ENCODE data around the gene HORMAD2.
"Not testable (repeated sequence)": the region's sequence is repeated elsewhere in the genome, so short reads cannot be mapped to it uniquely, and the experiment has no call there.

Gene HORMAD2

GRCh38 chr22:30056015-30056414, 24.2 kb upstream of the HORMAD2 start:
- DNase-seq (ENCODE audit: low read depth): no peak

GRCh38 chr22:30057375-30057774, 22.9 kb upstream of the HORMAD2 start:
- DNase-seq (ENCODE audit: low read depth): no peak

DNA sequence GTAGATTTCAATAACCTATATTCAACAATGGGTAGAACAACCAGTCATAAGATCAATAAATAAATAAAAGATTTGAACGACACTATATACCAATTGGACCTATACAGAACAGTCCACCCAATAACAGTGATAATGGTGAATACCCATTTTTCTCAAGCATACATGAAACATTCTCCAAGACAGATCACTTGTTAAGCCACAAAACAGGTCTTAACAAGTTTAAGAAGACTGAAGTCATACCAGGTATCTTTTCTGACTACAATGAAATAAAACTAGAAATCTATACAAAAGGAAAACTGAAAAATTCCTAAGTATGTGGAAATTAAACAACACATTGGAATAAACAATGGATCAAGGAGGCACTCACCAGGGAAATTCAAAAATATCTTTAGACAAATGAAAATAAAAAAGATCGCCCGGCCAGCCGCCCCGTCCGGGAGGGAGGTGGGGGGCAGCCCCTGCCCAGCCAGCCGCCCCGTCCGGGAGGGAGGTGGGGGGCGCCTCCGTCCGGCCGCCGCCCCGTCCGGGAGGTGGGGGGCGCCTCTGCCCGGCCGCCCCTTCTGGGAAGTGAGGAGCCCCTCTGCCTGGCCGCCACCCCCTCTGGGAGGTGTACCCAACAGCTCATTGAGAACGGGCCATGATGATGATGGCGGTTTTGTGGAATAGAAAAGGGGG, 20.8 kb upstream of the HORMAD2 start:
- DNase-seq (ENCODE audit: low read depth): not testable (repeated sequence)

DNA sequence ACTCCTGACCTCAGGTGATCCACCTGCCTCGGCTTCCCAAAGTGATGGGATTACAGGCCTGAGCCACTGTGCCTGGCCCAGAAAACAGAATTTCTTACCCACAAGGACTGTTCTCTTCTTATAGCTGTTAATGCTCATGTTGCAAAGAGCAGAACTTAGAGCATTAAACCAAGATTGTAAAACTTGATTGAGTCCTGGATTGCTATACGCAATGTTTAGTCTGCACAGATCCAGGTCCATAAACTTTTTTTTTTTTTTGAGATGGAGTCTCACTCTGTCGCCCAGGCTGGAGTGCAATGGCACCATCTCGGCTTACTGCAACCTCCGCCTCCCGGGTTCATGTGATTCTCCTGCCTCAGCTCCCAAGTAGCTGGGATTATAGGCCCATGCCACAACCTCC, 19.2 kb upstream of the HORMAD2 start:
- not testable (repeated sequence) for DNase-seq (ENCODE audit: low read depth)

- DNase-seq (ENCODE audit: low read depth): no peak
Measured at GRCh38 chr22:30062259-30062658, 18.0 kb upstream of the HORMAD2 start.

DNA sequence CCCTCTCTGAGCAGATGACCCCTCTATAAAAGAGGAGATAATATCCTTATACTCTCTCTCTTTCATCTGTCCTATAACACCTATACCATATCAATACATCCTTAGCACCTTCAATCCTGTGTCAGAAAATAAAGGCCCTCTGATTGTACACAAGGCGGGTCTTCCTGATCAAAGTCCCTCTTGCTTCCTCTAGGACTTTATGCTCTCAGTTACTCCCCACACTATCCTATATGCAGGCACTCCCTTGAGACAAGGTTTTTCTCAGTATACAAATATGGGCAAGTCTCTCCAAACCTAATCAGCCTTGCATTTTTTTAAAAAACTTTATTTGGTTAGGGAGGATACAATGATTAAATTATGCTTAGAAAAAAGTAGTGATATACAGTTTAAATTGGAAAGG, 17.3 kb upstream of the HORMAD2 start:
- no peak for DNase-seq (ENCODE audit: low read depth)

DNA sequence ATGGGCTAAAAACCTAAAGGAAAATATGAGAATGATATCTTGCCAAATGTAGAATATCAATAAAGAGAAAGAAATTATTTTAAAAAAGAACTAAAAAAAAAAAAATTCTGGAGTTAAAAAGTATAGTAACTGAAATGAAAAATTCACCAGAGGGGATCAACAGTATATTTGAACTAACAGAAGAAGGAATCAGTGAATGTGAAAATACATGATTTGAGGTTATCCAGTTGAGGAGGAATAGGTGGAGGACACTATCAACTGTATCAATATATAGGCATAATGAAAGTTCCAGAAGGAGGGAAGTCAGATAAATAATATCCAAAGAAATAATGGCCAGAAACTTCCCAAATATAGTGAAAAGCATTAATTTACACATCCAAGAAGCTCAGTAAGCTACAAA, 16.1 kb upstream of the HORMAD2 start:
- DNase-seq (ENCODE audit: low read depth): no peak

DNA sequence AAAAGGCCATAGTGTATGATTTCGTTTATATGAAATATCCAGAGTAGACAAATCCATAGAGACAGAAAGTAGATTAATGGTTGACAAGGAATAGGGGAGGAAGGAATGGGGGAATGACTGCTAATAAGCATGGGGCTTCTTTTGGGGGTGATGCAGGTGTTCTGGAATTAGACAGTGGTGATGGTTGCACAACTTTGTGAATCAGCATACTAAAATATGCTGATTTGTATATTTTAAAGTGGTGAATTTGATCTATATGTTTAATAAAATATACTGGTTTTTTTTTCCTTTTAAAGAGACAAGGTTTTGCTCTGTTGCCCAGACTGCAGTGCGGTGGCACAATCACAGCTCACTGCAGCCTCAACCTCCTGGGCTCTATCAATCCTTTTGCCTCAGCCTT, 6.5 kb upstream of the HORMAD2 start:
- DNase-seq (ENCODE audit: low read depth): no peak

DNA sequence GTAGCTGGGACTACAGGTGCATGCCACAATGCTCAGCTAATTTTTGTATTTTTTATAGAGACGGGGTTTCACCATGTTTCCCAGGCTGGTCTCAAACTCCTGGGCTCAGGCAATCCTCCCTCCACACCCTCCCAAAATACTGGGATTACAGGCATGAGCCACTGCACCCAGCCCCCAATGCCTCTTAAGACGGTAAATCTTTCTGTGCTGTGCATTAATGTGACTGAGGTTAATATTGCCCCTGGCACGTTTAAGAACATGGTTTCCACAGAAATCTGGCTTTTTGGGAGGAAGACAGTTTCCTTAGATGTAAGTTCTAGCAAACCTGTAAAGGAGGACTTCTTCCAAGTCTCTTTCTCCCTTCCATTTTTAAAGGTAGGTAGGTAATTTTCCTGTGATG, 6.1 kb upstream of the HORMAD2 start:
- DNase-seq (ENCODE audit: low read depth): no peak

- DNase-seq (ENCODE audit: low read depth): no peak
Measured at GRCh38 chr22:30074994-30075393, 5.3 kb upstream of the HORMAD2 start.

DNA sequence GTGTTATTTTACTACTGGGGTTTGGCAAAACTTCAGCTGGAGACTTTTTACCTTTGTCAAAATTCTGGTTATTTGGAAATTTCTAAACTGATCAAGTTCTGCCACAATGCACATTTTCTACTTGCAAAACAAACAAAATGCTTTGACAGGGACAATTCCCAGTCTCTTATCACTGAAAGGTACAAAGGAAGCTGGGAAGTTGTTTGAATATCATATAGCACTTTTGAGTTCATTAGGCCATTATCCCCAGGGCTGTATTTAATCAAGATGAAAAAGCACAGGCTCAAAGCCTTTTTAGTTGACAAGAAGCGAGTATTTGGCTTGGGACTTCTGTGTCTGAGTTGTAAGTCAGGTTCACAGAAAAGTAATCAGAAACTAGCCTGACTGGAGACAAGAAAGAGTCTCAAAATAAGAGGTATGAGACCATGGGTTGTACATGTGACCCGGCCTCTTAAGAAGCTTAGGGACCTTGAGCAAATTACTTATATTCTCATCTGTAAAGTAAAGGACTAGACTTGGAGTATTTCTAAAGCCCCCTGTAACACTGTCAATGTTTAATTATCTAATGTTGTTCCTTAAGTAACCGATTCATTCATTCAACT, 2.9 kb upstream of the HORMAD2 start:
- DNase-seq (ENCODE audit: low read depth): no peak

GRCh38 chr22:30078320-30079311, 1.6 kb upstream of the HORMAD2 start:
- DNase-seq (ENCODE audit: low read depth): no peak

DNA sequence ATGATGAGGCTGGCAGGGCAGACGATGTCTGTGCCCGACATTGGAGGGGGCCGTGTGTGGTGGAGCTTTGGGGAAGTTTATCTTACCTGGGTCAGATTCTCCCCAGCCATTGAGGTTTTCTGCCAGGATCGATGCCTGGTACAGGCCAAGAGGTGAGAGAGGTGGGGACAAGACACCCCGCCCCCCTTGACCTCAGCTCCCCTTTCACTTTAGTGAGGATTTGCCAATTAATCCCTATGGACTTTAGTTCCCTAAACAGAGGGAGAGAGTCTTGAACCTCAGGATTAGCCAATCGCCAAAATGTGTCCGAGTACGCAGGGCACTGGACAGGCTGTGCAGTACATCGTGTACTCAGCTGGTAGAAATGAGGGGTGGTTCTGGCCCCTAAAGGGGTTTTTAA, 541 bp downstream of the HORMAD2 start:
- DNase-seq (ENCODE audit: low read depth): no peak

- DNase-seq (ENCODE audit: low read depth): no peak
Measured at GRCh38 chr22:30086496-30086895, 6.2 kb downstream of the HORMAD2 start.

DNA sequence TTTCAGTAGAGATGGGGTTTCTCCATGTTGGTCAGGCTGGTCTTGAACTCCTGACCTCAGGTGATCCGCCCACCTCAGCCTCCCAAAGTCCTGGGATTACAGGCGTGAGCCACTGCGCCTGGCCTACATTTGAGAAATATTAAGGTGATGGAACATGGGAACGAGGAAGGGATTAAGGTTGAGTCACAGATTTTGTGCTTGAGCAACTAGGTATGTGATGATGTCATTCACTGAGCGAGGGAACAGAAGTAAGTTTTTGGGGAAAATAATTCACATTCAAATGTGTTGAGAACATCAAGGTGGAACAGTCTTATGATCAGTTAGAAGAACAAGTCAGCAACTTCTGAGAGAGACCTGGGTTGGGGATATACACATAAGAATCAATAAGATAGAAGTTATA, 6.8 kb downstream of the HORMAD2 start:
- not testable (repeated sequence) for DNase-seq (ENCODE audit: low read depth)

GRCh38 chr22:30087611-30088010, 7.3 kb downstream of the HORMAD2 start:
- DNase-seq (ENCODE audit: low read depth): no peak

GRCh38 chr22:30088468-30088867, 8.2 kb downstream of the HORMAD2 start:
- no peak for DNase-seq (ENCODE audit: low read depth)

- DNase-seq (ENCODE audit: low read depth): no peak
Measured at GRCh38 chr22:30089655-30089974, 9.4 kb downstream of the HORMAD2 start.

- no peak for DNase-seq (ENCODE audit: low read depth)
Measured at GRCh38 chr22:30092686-30093085, 12.4 kb downstream of the HORMAD2 start.

DNA sequence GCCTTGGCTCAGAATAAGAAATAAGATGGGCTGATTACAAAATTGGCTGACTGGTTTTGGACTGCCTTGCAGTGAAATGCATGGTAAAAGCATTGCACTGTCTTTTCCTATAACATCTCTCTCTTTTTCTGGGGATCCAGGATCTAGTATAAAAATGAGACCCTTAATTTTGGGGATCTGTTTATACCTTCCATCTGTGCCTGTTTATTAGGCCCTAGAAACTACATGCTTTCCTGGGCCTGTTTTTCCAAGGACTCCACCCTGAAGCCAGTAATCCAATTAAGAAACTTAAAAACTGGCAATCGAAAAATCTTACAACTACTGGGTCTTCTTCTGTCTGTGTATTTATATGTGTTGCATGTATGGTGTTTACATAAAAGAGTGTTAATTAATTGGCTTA, 14.5 kb downstream of the HORMAD2 start:
- no peak for DNase-seq (ENCODE audit: low read depth)

GRCh38 chr22:30097861-30098260, 17.6 kb downstream of the HORMAD2 start:
- DNase-seq (ENCODE audit: low read depth): no peak

- not testable (repeated sequence) for DNase-seq (ENCODE audit: low read depth)
Measured at GRCh38 chr22:30100770-30101169, 20.5 kb downstream of the HORMAD2 start.

Measured in stimulated activated CD8-positive, alpha-beta memory T cell treated with anti-CD3 and anti-CD28 coated beads, Interleukin-7, amount 100 ng/mL, for 24 hours (primary cell).